ENCODE results near the gene CLSTN2. TPM values are rescaled to one million over a fixed set of nuclear protein-coding genes. Genes with fewer than 3 reads are reported as not detected.

Gene CLSTN2
- total and polyA plus RNA-seq, 2 of the 8 experiments (the other 6 are each of a cell fraction or from before 2014, with no cell fraction given), result 0.39 to 0.52 TPM

GRCh38 chr3:140148824-140149390, 213.9 kb downstream of the CLSTN2 start (continued):
- no peak for TF ChIP-seq CHD7 (IDR thresholded peaks at IDR 0.05; ENCODE audit: insufficient replicate concordance, low read length)
- TF ChIP-seq SP2 (IDR thresholded peaks at IDR 0.05; ENCODE audit: low read length), result no peak
- no peak for TF ChIP-seq TEAD4 (IDR thresholded peaks at IDR 0.05; ENCODE audit: low read depth, low read length)
- no peak for TF ChIP-seq GTF2F1 (IDR thresholded peaks at IDR 0.05; ENCODE audit: borderline replicate concordance, low read depth, low read length)
- no peak for TF ChIP-seq SIRT6 (IDR thresholded peaks at IDR 0.05; ENCODE audit: low read length)
- TF ChIP-seq SUZ12 (IDR thresholded peaks at IDR 0.05; ENCODE audit: low read length), result no peak
- no peak for TF ChIP-seq POU5F1 (IDR thresholded peaks at IDR 0.05; ENCODE audit: low read depth, low read length)
- no peak for TF ChIP-seq POLR2A (IDR thresholded peaks at IDR 0.05; ENCODE audit: control extremely low read depth in 1 of 2, low read depth in 2 of 2, low read length in 2 of 2)
- no peak for TF ChIP-seq TBP (IDR thresholded peaks at IDR 0.05; ENCODE audit: low read depth, low read length)
- TF ChIP-seq JUN (IDR thresholded peaks at IDR 0.05; ENCODE audit: low read depth, low read length), result no peak
- no peak for TF ChIP-seq EZH2 (IDR thresholded peaks at IDR 0.05; ENCODE audit: low read depth, low read length, severe bottlenecking)

All from H1 (cell line).